ENCODE measurements around the gene C4orf50.

The C4orf50 gene

DNA sequence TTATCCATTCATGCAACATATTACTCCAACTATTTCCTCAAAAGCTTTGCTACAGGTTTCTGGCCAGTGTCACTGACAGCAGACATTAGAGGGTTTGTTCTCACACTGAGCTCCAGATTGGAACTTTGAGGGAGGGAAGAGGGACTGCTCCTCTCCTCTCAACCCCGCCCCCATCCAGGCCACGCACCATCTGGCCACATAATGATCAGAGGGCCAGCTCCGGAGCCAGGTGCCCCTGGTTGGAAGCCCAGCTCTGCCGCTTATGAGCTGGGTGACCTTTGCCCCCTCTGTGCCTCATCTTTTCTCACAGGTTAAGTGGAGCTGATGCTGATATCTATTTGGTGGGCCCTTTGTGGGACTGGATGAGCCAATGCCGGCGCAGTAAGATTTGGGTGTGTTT, 55.8 kb downstream of the C4orf50 start:
- no peak for ATAC-seq
- TF ChIP-seq ZC3H10 (CRISPR knock-in tag; IDR thresholded peaks at IDR 0.05) (no peak), ZNF70 (CRISPR knock-in tag; IDR thresholded peaks at IDR 0.05) (no peak), ARNTL (CRISPR knock-in tag; IDR thresholded peaks at IDR 0.05; ENCODE audit: borderline replicate concordance, low read depth) (no peak), ZFP30 (CRISPR knock-in tag; IDR thresholded peaks at IDR 0.05) (no peak), ESRRG (CRISPR knock-in tag; IDR thresholded peaks at IDR 0.05) (no peak), OSR1 (CRISPR knock-in tag; IDR thresholded peaks at IDR 0.05) (no peak), TOX (CRISPR knock-in tag; IDR thresholded peaks at IDR 0.05; ENCODE audit: borderline replicate concordance) (no peak)

- TF ChIP-seq ISL1 (CRISPR knock-in tag; IDR thresholded peaks at IDR 0.05) (no peak), ZNF8 (CRISPR knock-in tag; IDR thresholded peaks at IDR 0.05) (no peak), BACH2 (CRISPR knock-in tag; IDR thresholded peaks at IDR 0.05; ENCODE audit: borderline replicate concordance) (no peak), GLIS3 (CRISPR knock-in tag; IDR thresholded peaks at IDR 0.05) (no peak), OSR1 (CRISPR knock-in tag; IDR thresholded peaks at IDR 0.05) (no peak), PATZ1 (CRISPR knock-in tag; IDR thresholded peaks at IDR 0.05; ENCODE audit: borderline replicate concordance) (no peak), CSDC2 (CRISPR knock-in tag; IDR thresholded peaks at IDR 0.05) (no peak), ARNTL (CRISPR knock-in tag; IDR thresholded peaks at IDR 0.05; ENCODE audit: borderline replicate concordance, low read depth) (no peak), ZNF70 (CRISPR knock-in tag; IDR thresholded peaks at IDR 0.05) (no peak), TOX (CRISPR knock-in tag; IDR thresholded peaks at IDR 0.05; ENCODE audit: borderline replicate concordance) (no peak)
- TF ChIP-seq, protein P1, sequence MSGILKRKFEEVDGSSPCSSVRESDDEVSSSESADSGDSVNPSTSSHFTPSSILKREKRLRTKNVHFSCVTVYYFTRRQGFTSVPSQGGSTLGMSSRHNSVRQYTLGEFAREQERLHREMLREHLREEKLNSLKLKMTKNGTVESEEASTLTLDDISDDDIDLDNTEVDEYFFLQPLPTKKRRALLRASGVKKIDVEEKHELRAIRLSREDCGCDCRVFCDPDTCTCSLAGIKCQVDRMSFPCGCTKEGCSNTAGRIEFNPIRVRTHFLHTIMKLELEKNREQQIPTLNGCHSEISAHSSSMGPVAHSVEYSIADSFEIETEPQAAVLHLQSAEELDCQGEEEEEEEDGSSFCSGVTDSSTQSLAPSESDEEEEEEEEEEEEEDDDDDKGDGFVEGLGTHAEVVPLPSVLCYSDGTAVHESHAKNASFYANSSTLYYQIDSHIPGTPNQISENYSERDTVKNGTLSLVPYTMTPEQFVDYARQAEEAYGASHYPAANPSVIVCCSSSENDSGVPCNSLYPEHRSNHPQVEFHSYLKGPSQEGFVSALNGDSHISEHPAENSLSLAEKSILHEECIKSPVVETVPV (CRISPR knock-in tag; IDR thresholded peaks at IDR 0.05) = no peak
- TF ChIP-seq, protein P2, sequence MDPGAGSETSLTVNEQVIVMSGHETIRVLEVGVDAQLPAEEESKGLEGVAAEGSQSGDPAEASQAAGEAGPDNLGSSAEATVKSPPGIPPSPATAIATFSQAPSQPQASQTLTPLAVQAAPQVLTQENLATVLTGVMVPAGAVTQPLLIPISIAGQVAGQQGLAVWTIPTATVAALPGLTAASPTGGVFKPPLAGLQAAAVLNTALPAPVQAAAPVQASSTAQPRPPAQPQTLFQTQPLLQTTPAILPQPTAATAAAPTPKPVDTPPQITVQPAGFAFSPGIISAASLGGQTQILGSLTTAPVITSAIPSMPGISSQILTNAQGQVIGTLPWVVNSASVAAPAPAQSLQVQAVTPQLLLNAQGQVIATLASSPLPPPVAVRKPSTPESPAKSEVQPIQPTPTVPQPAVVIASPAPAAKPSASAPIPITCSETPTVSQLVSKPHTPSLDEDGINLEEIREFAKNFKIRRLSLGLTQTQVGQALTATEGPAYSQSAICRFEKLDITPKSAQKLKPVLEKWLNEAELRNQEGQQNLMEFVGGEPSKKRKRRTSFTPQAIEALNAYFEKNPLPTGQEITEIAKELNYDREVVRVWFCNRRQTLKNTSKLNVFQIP (CRISPR knock-in tag; IDR thresholded peaks at IDR 0.05; ENCODE audit: borderline replicate concordance, low read depth) = no peak
- ATAC-seq = no peak
Observed at GRCh38 chr4:5960252-5960880, 57.9 kb downstream of the C4orf50 start.

DNA sequence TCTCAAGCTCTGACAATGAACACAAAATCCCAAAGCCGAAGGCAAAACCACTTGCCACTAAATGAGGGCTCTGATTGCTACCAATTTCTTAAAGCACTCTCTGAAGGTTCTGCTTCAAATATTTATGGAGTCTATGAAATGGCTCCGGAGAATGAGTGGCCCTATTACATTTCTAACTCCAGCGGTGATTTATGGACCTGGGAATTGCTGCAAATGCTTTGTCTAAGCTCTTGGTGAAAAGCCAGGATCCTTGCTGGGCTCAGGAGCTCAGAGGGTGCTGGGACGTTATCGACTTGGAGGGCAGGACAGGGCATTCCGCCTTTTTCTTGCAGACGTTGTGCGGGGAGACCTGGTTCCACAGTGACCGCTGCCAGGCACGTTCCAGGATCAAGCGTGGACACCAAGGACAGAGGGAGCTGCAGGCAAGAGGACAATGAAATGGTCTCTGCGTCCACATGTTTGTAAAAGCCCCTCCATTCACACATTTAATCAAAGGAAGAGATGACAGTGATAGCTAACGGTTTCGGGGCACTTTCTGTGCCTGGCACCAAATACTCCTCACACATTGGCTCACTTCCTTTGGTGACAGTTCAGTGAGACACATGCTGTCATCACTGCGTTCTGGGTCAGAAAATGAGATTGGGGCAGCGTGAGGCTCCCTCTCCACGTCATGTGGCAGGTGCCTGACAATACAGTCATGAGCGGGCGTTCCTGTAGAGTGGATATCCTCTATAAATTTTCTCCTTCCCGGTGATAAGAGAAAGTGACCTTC, 58.8 kb downstream of the C4orf50 start:
- no peak for ATAC-seq
- no peak for TF ChIP-seq TOX (CRISPR knock-in tag; IDR thresholded peaks at IDR 0.05; ENCODE audit: borderline replicate concordance)

DNA sequence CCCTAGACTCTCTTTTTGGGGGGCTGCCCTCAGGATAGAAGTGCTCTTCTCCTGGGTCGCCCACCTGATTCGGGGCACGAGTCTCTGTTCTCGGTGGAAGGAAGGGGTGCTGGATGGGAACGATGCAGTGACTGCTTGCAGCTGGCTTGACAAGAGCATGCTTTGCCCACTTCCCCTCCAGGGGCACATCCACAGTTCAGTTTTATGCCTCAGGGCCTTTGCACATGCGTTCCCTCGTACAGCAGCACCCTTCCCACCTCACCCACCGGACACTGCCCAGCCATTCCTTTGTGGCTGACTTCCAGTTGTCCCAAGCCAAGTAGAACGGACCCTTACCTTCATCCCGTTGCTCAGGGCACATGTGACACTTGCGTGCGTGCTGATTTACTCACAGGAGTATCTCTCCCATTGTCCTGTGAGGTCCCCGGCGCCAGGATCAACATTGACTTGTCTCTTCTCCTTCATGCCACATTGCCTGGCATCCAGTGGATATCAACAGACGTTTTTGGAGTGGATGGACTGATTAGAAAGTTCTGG, 60.0 kb downstream of the C4orf50 start:
- no peak for ATAC-seq
- TF ChIP-seq, protein P1 (CRISPR knock-in tag; IDR thresholded peaks at IDR 0.05) = no peak
- TF ChIP-seq CSDC2 (CRISPR knock-in tag; IDR thresholded peaks at IDR 0.05) (no peak), RARB (CRISPR knock-in tag; IDR thresholded peaks at IDR 0.05) (no peak), ZNF8 (CRISPR knock-in tag; IDR thresholded peaks at IDR 0.05) (no peak), OSR1 (CRISPR knock-in tag; IDR thresholded peaks at IDR 0.05) (no peak), SNAI2 (CRISPR knock-in tag; IDR thresholded peaks at IDR 0.05) (no peak), ISL1 (CRISPR knock-in tag; IDR thresholded peaks at IDR 0.05) (no peak), ZNF70 (CRISPR knock-in tag; IDR thresholded peaks at IDR 0.05) (no peak), PATZ1 (CRISPR knock-in tag; IDR thresholded peaks at IDR 0.05; ENCODE audit: borderline replicate concordance) (no peak), ZNF565 (CRISPR knock-in tag; conservative IDR thresholded peaks at IDR 0.05; ENCODE audit: low read depth) (no peak), GLIS3 (CRISPR knock-in tag; IDR thresholded peaks at IDR 0.05) (no peak), PPARA (CRISPR knock-in tag; IDR thresholded peaks at IDR 0.05; ENCODE audit: borderline replicate concordance) (no peak)
- TF ChIP-seq, protein P3, sequence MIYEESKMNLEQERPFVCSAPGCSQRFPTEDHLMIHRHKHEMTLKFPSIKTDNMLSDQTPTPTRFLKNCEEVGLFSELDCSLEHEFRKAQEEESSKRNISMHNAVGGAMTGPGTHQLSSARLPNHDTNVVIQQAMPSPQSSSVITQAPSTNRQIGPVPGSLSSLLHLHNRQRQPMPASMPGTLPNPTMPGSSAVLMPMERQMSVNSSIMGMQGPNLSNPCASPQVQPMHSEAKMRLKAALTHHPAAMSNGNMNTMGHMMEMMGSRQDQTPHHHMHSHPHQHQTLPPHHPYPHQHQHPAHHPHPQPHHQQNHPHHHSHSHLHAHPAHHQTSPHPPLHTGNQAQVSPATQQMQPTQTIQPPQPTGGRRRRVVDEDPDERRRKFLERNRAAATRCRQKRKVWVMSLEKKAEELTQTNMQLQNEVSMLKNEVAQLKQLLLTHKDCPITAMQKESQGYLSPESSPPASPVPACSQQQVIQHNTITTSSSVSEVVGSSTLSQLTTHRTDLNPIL (CRISPR knock-in tag; IDR thresholded peaks at IDR 0.05; ENCODE audit: low read depth) = no peak
- TF ChIP-seq, protein P2 (CRISPR knock-in tag; IDR thresholded peaks at IDR 0.05; ENCODE audit: borderline replicate concordance, low read depth) = no peak

All from SK-N-SH treated with all-trans-retinoic acid at 6 μM for 48 hours (cell line).